RWPE2 (cell line): Measurements from ENCODE around the gene ALLC.

Source experiments
- ATAC-seq: fragments of 200-7000 bp; cut with Tn5 transposase; 3 replicates; pipeline ENCODE4 v1.9.1; 2021; ENCODE audit warnings: low read depth
- DNase-seq: peaks from one replicate; pipeline ENCODE4 v3.0.0-alpha.2; 2020; ENCODE audit warnings: low spot score
- H3K27ac ChIP-seq: fragments of 450-650 bp; 2 replicates; pipeline ENCODE4 v1.5.1; 2017; ENCODE audit warnings: mild to moderate bottlenecking; ENCODE audit not compliant: poor library complexity, severe bottlenecking
- H3K27me3 ChIP-seq: fragments of 250-450 bp; sonication (Bioruptor Pico); 2 replicates; pipeline ENCODE4 v1.5.1; 2021; ENCODE audit warnings: mild to moderate bottlenecking, moderate library complexity; ENCODE audit not compliant: insufficient read depth, poor library complexity, severe bottlenecking
- H3K36me3 ChIP-seq: fragments of 250-450 bp; sonication (Bioruptor Pico); 2 replicates; pipeline ENCODE4 v1.5.1; 2020; ENCODE audit warnings: low read depth, mild to moderate bottlenecking, moderate library complexity
- H3K4me1 ChIP-seq: fragments of 250-450 bp; sonication (Bioruptor Pico); 2 replicates; pipeline ENCODE4 v1.5.1; 2021; ENCODE audit warnings: mild to moderate bottlenecking, moderate library complexity; ENCODE audit not compliant: insufficient read depth, poor library complexity, severe bottlenecking
- H3K4me3 ChIP-seq: fragments of 250-450 bp; sonication (Bioruptor Pico); 2 replicates; pipeline ENCODE4 v1.5.1; 2021; ENCODE audit warnings: mild to moderate bottlenecking, moderate library complexity; ENCODE audit not compliant: severe bottlenecking
- H3K9me3 ChIP-seq: fragments of 250-450 bp; sonication (Bioruptor Pico); 2 replicates; pipeline ENCODE4 v1.5.1; 2021; ENCODE audit warnings: mild to moderate bottlenecking, moderate library complexity; ENCODE audit not compliant: severe bottlenecking
- TF ChIP-seq, protein P1 (sequence below): fragments of 450-650 bp; IDR thresholded peaks from one replicate; pipeline ENCODE4 v1.5.1; 2017; ENCODE audit warnings: mild to moderate bottlenecking, moderate library complexity; ENCODE audit not compliant: poor library complexity, severe bottlenecking

Gene ALLC

DNA sequence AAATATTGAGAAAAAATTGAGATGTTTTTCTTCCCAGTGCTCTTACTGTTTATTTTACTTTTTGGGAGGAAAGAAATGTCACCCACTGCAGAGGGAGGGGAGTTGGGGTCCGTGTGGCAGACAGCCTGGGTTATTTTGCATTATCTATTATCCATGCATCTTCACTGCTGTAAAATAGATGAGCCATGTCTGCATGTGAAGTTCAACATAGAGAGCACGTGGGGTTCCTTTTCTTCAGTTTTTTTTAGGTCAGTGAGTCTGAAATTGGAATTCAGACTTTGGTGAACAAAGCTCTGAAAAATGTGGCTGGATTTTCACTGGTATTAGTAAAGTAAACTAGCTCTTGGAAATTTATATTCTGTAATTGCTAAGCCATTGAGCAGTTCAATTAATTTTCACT lies 47.8 kb downstream of the ALLC start:
- peaks cover 63% of the 10 kb centered on the region for H3K27me3 ChIP-seq
- TF ChIP-seq, protein P1, sequence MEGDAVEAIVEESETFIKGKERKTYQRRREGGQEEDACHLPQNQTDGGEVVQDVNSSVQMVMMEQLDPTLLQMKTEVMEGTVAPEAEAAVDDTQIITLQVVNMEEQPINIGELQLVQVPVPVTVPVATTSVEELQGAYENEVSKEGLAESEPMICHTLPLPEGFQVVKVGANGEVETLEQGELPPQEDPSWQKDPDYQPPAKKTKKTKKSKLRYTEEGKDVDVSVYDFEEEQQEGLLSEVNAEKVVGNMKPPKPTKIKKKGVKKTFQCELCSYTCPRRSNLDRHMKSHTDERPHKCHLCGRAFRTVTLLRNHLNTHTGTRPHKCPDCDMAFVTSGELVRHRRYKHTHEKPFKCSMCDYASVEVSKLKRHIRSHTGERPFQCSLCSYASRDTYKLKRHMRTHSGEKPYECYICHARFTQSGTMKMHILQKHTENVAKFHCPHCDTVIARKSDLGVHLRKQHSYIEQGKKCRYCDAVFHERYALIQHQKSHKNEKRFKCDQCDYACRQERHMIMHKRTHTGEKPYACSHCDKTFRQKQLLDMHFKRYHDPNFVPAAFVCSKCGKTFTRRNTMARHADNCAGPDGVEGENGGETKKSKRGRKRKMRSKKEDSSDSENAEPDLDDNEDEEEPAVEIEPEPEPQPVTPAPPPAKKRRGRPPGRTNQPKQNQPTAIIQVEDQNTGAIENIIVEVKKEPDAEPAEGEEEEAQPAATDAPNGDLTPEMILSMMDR = no peak
- no peaks in the 10 kb centered on the region for H3K9me3 ChIP-seq
- no peak overlapping the region for H3K27ac ChIP-seq
- no peaks in the 10 kb centered on the region; the same call in 1 of the 2 replicates for H3K36me3 ChIP-seq
- no peak overlapping the region for H3K4me3 ChIP-seq
- H3K4me1 ChIP-seq = no peaks in the 10 kb centered on the region
- ATAC-seq (no peak), DNase-seq (no peak)

DNA sequence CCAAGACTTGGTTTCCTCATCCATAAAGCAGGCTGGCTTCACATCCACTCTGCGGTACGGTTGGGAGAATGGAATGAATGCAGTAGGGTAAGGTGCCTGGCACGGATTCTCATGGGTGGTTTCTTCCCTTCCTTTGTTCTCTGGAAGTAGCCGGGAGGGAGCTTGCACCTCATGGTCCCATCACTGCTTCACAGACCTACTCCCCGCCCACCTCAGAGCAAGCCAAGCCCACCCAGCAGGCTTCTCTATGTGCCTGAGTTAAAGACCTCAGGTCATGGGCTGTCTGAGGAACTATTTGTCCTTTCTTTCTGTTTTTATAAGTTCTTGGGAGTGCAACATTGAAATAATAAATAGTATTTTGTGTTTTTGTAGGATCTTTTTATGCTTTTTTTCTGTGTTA lies 48.9 kb downstream of the ALLC start:
- ATAC-seq (no peak), DNase-seq (no peak)
- Histone ChIP-seq H3K4me1 (no peaks in the 10 kb centered on the region), H3K27ac (no peak overlapping the region), H3K36me3 (no peaks in the 10 kb centered on the region; the same call in 1 of the 2 replicates), H3K4me3 (no peak overlapping the region), H3K9me3 (no peaks in the 10 kb centered on the region), H3K27me3 (peaks cover 57% of the 10 kb centered on the region)
- TF ChIP-seq, protein P1 = no peak

DNA sequence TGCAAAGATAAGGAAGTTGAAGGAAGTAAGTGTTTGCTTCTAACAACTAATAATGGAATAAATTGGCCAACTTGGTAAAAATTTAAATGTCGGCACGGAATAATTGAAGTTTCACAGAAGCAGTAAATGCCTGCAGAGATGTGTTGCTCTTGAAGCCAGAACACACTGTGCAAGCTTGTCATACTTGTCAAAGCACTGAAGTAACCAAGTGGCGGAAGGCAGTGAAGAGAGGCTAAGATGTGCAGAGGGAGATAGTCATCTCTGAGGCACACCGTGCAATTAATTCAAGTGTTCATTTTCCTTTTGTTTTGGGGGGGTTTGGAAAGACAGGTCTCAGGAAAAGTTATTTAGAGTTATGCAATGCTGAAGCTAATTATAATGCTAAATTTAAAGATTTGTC lies 50.6 kb downstream of the ALLC start:
- Histone ChIP-seq H3K27ac (no peak overlapping the region), H3K36me3 (no peaks in the 10 kb centered on the region; the same call in 1 of the 2 replicates), H3K4me3 (no peak overlapping the region), H3K4me1 (no peaks in the 10 kb centered on the region), H3K27me3 (peaks cover 40% of the 10 kb centered on the region), H3K9me3 (no peaks in the 10 kb centered on the region)
- DNase-seq = no peak
- TF ChIP-seq, protein P1 = no peak
- ATAC-seq = no peak

DNA sequence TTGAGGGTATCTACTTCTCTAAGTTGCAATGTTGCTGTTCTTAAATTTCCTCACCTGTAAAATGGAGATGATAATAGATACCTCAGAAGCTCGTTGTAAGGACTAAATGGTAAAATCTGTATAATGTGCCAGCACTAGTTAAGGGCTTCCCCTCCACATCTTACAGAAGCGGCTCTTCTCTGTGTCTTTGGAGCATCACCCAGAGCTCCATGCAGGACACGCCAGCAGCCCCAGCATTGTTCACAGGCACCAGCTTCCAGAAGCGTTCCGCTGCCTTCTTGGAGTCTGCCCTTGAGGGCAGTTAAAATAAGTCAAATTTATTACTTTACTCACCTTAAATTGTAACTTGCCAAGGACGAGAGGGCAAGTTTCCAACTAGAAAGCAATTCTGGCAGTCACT lies 51.2 kb downstream of the ALLC start:
- H3K9me3 ChIP-seq = no peaks in the 10 kb centered on the region
- H3K4me1 ChIP-seq = no peaks in the 10 kb centered on the region
- no peaks in the 10 kb centered on the region; the same call in 1 of the 2 replicates for H3K36me3 ChIP-seq
- ATAC-seq = no peak
- DNase-seq = no peak
- no peak overlapping the region for H3K27ac ChIP-seq
- peaks cover 35% of the 10 kb centered on the region for H3K27me3 ChIP-seq
- TF ChIP-seq, protein P1 = no peak
- H3K4me3 ChIP-seq = no peak overlapping the region

DNA sequence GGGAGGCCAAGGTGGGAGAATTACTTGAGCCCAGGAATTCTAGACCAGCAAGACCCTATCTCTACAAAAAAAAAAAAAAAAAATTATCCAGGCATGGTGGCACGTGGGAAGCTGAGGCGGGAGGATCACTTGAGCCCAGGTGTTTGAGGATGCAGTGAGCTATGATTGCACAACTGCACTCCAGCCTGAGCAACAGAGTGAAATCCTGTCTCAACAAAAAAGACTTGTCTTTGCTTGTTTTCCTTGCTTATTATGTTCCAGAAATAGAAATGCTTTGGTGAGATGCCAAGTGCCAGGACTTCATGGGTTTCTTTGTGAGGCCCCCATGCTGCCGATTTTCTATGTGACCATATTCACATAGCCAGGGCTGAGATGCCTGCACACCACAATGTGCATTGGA lies 54.4 kb downstream of the ALLC start:
- no peak for ATAC-seq
- Histone ChIP-seq H3K27me3 (peaks cover 26% of the 10 kb centered on the region), H3K27ac (no peak overlapping the region), H3K4me1 (no peaks in the 10 kb centered on the region), H3K36me3 (no peaks in the 10 kb centered on the region), H3K4me3 (no peak overlapping the region), H3K9me3 (no peaks in the 10 kb centered on the region)
- DNase-seq = no peak
- TF ChIP-seq, protein P1 = no peak
